Sigmoid colon (tissue), 4 donors: ENCODE data around the gene COL5A2.

Source experiments
- EP300 ChIP-seq, 4 donors: sonication (generic); formaldehyde crosslinking; IDR thresholded peaks; one replicate each; pipeline ENCODE4 v1.6.1; 2017; ENCODE audit warnings: antibody characterized with exemption in 4 of 4
- POLR2A ChIP-seq, 2 donors: fragments of 450-650 bp; IDR thresholded peaks; one replicate each; pipeline ENCODE4 v1.6.1; 2016; ENCODE audit warnings: antibody characterized with exemption in 2 of 2, mild to moderate bottlenecking in 2 of 2, moderate library complexity in 2 of 2
- POLR2AphosphoS5 ChIP-seq, 4 donors: sonication (generic); formaldehyde crosslinking; IDR thresholded peaks; one replicate each; pipeline ENCODE4 v1.6.1; 2017; ENCODE audit warnings: antibody characterized with exemption in 4 of 4
- TF ChIP-seq, protein P1 (sequence below), 4 experiments: fragments of 450-650 bp in 3 of 4; fragments of 200-600 bp in 1 of 4; IDR thresholded peaks; one replicate each; pipeline ENCODE4 v1.5.1; 2016 to 2019; ENCODE audit warnings: antibody characterized with exemption in 4 of 4, mild to moderate bottlenecking in 3 of 4, moderate library complexity in 2 of 4

DNA sequence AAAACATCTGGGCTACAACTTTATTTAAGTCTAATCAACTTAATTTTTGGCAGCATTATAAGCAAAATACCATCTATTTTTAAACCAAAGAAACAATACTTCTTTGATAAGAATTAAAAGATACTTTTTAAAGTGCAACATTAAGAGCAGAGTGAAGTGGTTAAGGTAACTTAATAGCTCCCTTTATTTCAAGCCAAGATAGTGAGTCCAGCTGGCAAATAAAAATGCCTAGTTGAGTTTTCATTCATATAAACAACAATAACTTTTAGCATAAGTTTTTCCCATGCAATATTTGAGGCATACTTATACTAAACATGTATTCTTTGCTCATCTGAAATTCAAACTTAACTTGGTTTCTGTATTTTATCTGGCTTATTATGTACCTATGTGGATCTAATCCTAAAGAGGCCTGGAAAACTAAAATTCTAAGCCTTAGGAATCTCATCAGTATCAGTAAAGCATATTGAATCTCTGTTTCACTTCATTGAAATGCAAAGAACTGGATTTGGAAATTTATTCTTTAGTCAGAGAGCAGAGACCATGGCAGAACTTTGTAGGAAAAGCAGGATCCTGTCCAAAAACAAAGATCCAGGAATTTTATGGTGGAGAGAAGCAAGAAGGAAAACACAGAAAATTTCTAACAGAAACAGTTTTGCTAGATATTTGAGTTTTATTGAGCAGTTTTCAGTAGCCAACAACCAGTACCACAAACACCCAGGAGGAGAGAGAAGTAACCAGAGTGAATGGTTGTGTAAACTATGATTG is 109.5 kb downstream of the COL5A2 start:
- TF ChIP-seq, protein P1, sequence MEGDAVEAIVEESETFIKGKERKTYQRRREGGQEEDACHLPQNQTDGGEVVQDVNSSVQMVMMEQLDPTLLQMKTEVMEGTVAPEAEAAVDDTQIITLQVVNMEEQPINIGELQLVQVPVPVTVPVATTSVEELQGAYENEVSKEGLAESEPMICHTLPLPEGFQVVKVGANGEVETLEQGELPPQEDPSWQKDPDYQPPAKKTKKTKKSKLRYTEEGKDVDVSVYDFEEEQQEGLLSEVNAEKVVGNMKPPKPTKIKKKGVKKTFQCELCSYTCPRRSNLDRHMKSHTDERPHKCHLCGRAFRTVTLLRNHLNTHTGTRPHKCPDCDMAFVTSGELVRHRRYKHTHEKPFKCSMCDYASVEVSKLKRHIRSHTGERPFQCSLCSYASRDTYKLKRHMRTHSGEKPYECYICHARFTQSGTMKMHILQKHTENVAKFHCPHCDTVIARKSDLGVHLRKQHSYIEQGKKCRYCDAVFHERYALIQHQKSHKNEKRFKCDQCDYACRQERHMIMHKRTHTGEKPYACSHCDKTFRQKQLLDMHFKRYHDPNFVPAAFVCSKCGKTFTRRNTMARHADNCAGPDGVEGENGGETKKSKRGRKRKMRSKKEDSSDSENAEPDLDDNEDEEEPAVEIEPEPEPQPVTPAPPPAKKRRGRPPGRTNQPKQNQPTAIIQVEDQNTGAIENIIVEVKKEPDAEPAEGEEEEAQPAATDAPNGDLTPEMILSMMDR (IDR thresholded peaks at IDR 0.05): no peak
- TF ChIP-seq EP300 (IDR thresholded peaks at IDR 0.05) (no peak), POLR2A (IDR thresholded peaks at IDR 0.05) (no peak), POLR2AphosphoS5 (IDR thresholded peaks at IDR 0.05) (no peak)
